PC-3 (cell line): ENCODE measurements around the gene USP12. TPM values are rescaled to one million over a fixed set of nuclear protein-coding genes. Genes with fewer than 3 reads are reported as not detected.
"Not testable (repeated sequence)": the region's sequence is repeated elsewhere in the genome, so short reads cannot be mapped to it uniquely, and the experiment has no call there.

Source experiments
- ATAC-seq: fragments of 200-7000 bp; cut with Tn5 transposase; 2 replicates; pipeline ENCODE4 v1.9.1; 2020; ENCODE audit warnings: mild to moderate bottlenecking, moderate library complexity
- BruUV-seq: library from RNA; stranded (reverse); fragments of 400-500 nt; replicated peaks from 2 replicates; lab custom pipeline; 2021; lab: Mats Ljungman, UMichigan
- CTCF ChIA-PET: fragments of 300-600 bp; sonication (Branson Sonifier 250); formaldehyde crosslinking; loops from one replicate; lab custom pipeline; 2022; ENCODE audit warnings: antibody characterized with exemption; lab: Charles Lee
- POLR2A ChIA-PET: fragments of 300-600 bp; sonication (Branson Sonifier 250); formaldehyde crosslinking; loops from one replicate; lab custom pipeline; 2022; ENCODE audit warnings: antibody characterized with exemption; ENCODE audit not compliant: unreplicated experiment; lab: Charles Lee
- DNase-seq: peaks from one replicate; pipeline ENCODE4 v3.0.0-alpha.2; 2015
- H2AFZ ChIP-seq: fragments of 300-600 bp; sonication (generic); 2 replicates; pipeline ENCODE4 v1.6.0; 2016; ENCODE audit warnings: antibody characterized with exemption, low read length
- H3F3A ChIP-seq: fragments of 300-600 bp; sonication (generic); one replicate; pipeline ENCODE4 v1.6.0; 2017; ENCODE audit warnings: antibody characterized with exemption, low read length, control low read depth, mild to moderate bottlenecking; ENCODE audit not compliant: unreplicated experiment
- H3K27ac ChIP-seq: fragments of 300-600 bp; sonication (generic); 2 replicates; pipeline ENCODE4 v1.5.1; 2016; ENCODE audit warnings: mild to moderate bottlenecking, low read length
- H3K27me3 ChIP-seq: fragments of 300-600 bp; sonication (generic); 2 replicates; pipeline ENCODE4 v1.6.1; 2016; ENCODE audit warnings: low read length, mixed read lengths
- H3K36me3 ChIP-seq: fragments of 300-600 bp; sonication (generic); 2 replicates; pipeline ENCODE4 v1.6.1; 2016; ENCODE audit warnings: low read depth, mixed run types, low read length, mixed read lengths
- H3K4me1 ChIP-seq: fragments of 300-600 bp; sonication (generic); 2 replicates; pipeline ENCODE4 v1.5.1; 2016; ENCODE audit warnings: low read length; ENCODE audit not compliant: insufficient read depth
- H3K4me2 ChIP-seq: fragments of 300-600 bp; sonication (generic); 2 replicates; pipeline ENCODE4 v1.6.0; 2016; ENCODE audit warnings: low read length
- H3K4me3 ChIP-seq: fragments of 300-600 bp; sonication (generic); 2 replicates; pipeline ENCODE4 v1.5.1; 2016; ENCODE audit warnings: mild to moderate bottlenecking, low read length, mixed read lengths
- H3K79me2 ChIP-seq: fragments of 300-600 bp; sonication (generic); 2 replicates; pipeline ENCODE4 v1.6.1; 2017; ENCODE audit warnings: low read length, mixed read lengths
- H3K9ac ChIP-seq: fragments of 300-600 bp; sonication (generic); 2 replicates; pipeline ENCODE4 v1.6.0; 2016; ENCODE audit warnings: mild to moderate bottlenecking, low read length
- H3K9me2 ChIP-seq: fragments of 300-600 bp; sonication (generic); replicated peaks from 2 replicates; pipeline ENCODE4 v1.6.1; 2016; ENCODE audit warnings: mixed run types, low read length, mixed read lengths
- H3K9me3 ChIP-seq: fragments of 300-600 bp; sonication (generic); 2 replicates; pipeline ENCODE4 v1.6.1; 2016; ENCODE audit warnings: low read length, mixed read lengths
- H4K20me1 ChIP-seq: fragments of 300-600 bp; sonication (generic); 2 replicates; pipeline ENCODE4 v1.6.1; 2016; ENCODE audit warnings: low read length, mixed read lengths
- CTCF ChIP-seq: fragments of 300-600 bp; sonication (generic); conservative IDR thresholded peaks from 2 replicates; pipeline ENCODE4 v1.5.1; 2017; ENCODE audit warnings: antibody characterized with exemption, low read depth, mild to moderate bottlenecking, low read length
- EZH2 ChIP-seq: fragments of 300-600 bp; sonication (generic); IDR thresholded peaks from one replicate; pipeline ENCODE4 v1.6.1; 2017; ENCODE audit warnings: antibody characterized with exemption, mild to moderate bottlenecking, low read length; ENCODE audit not compliant: unreplicated experiment
- EZH2phosphoT487 ChIP-seq: fragments of 300-600 bp; sonication (generic); IDR thresholded peaks from 2 replicates; pipeline ENCODE4 v1.6.1; 2018; ENCODE audit warnings: mild to moderate bottlenecking, antibody characterized with exemption, low read length, borderline replicate concordance
- intact Hi-C: fragments of 100-400 bp; cut with micrococcal nuclease; formaldehyde crosslinking; loops from 2 replicates; pipeline ENCODE4 v1.9.0; 2023
- total RNA-seq: library from RNA; depleted of rRNA; stranded (reverse); fragments of >200 nt; gene quantifications from 2 replicates; pipeline ENCODE4 v1.2.3, GENCODE V29; 2014

Gene USP12
- total RNA-seq, 1 experiment from 2014 or later = 24.2 TPM

- H3K36me3 ChIP-seq = no peaks in the 10 kb centered on the region
- peaks cover 5% of the 10 kb centered on the region for H3F3A ChIP-seq
- H3K27ac ChIP-seq = no peak overlapping the region
- H3K79me2 ChIP-seq = no peaks in the 10 kb centered on the region
- H3K27me3 ChIP-seq = no peaks in the 10 kb centered on the region
- CTCF ChIA-PET = no interaction called here
- no peak overlapping the region for H2AFZ ChIP-seq
- H3K9me3 ChIP-seq = no peaks in the 10 kb centered on the region
- POLR2A ChIA-PET = interaction anchor here (0.7 kb wide), 1 partner anchor 10 kb away, joined by 5 read pairs; no protein-coding TSS in a partner anchor
- DNase-seq (no peak), ATAC-seq (no peak)
- H3K9me2 ChIP-seq = no peaks in the 10 kb centered on the region
- no peak overlapping the region for H3K9ac ChIP-seq
- intact Hi-C loops = no loop called here
- BruUV-seq = no TSS peak
- H3K4me2 ChIP-seq = no peak overlapping the region
- H4K20me1 ChIP-seq = no peaks in the 10 kb centered on the region
- H3K4me1 ChIP-seq = peaks cover 26% of the 10 kb centered on the region
- no peak overlapping the region for H3K4me3 ChIP-seq
- TF ChIP-seq EZH2 (no peak), EZH2phosphoT487 (no peak), CTCF (no peak)
These were observed 21.9 kb upstream of the USP12 start for GRCh38 chr13:27193496-27193895.

- DNase-seq (no peak), ATAC-seq (no peak)
- Histone ChIP-seq H3K4me3 (no peak overlapping the region), H3K9ac (no peak overlapping the region), H3K36me3 (no peaks in the 10 kb centered on the region), H3K79me2 (no peaks in the 10 kb centered on the region), H3K27me3 (no peaks in the 10 kb centered on the region), H2AFZ (no peak overlapping the region), H3K27ac (no peak overlapping the region), H3K4me1 (peaks cover 30% of the 10 kb centered on the region), H3F3A (peaks cover 5% of the 10 kb centered on the region), H3K9me2 (no peaks in the 10 kb centered on the region), H3K9me3 (no peaks in the 10 kb centered on the region), H3K4me2 (no peak overlapping the region), H4K20me1 (no peaks in the 10 kb centered on the region)
- ChIA-PET POLR2A (no interaction called here), CTCF (no interaction called here)
- BruUV-seq = no TSS peak
- TF ChIP-seq CTCF (no peak), EZH2 (no peak), EZH2phosphoT487 (no peak)
- intact Hi-C loops = no loop called here
These were observed 21.4 kb upstream of the USP12 start for GRCh38 chr13:27192973-27193372.

- DNase-seq, H3K4me2 ChIP-seq, H2AFZ ChIP-seq, CTCF ChIA-PET, H3K9me2 ChIP-seq, POLR2A ChIA-PET, H3K27me3 ChIP-seq, ATAC-seq, H3K9me3 ChIP-seq, H3K9ac ChIP-seq, H3K36me3 ChIP-seq, intact Hi-C loops, H3K4me3 ChIP-seq, H4K20me1 ChIP-seq, H3F3A ChIP-seq, BruUV-seq, H3K79me2 ChIP-seq, H3K27ac ChIP-seq: not testable (repeated sequence)
- peaks cover 31% of the 10 kb centered on the region for H3K4me1 ChIP-seq
These were observed 20.8 kb upstream of the USP12 start for GRCh38 chr13:27192367-27192766.
